HUES64 (cell line): ENCODE data around the gene CCNT2.
"Not testable (repeated sequence)": the region's sequence is repeated elsewhere in the genome, so short reads cannot be mapped to it uniquely, and the experiment has no call there.

Experiments
- H3K27ac ChIP-seq: 2 replicates; pipeline ENCODE4 v1.7.0; 2013; ENCODE audit warnings: low read depth, low read length, inconsistent platforms
- H3K27me3 ChIP-seq: 2 replicates; pipeline ENCODE4 v1.6.1; 2013; ENCODE audit warnings: mild to moderate bottlenecking, low read length; ENCODE audit not compliant: insufficient read depth
- H3K36me3 ChIP-seq: 2 replicates; pipeline ENCODE4 v1.6.1; 2013; ENCODE audit warnings: mild to moderate bottlenecking, low read length; ENCODE audit not compliant: insufficient read depth
- H3K4me1 ChIP-seq: 2 replicates; pipeline ENCODE4 v1.6.1; 2013; ENCODE audit warnings: mild to moderate bottlenecking, low read length, moderate library complexity; ENCODE audit not compliant: insufficient read depth
- H3K4me3 ChIP-seq: 2 replicates; pipeline ENCODE4 v1.5.1; 2013; ENCODE audit warnings: mild to moderate bottlenecking, low read length, moderate library complexity
- H3K9ac ChIP-seq: 2 replicates; pipeline ENCODE4 v1.6.1; 2013; ENCODE audit warnings: mild to moderate bottlenecking, low read depth, low read length
- H3K9me3 ChIP-seq: 2 replicates; pipeline ENCODE4 v1.6.1; 2013; ENCODE audit warnings: low read depth, low read length; ENCODE audit not compliant: insufficient read depth
- WGBS: fragments of 150-250, 120-280 bp; methylation state at CpG from one replicate; pipeline ENCODE4 v1.1.7; 2013; ENCODE audit warnings: missing lambda C conversion rate; 5-methylcytosine and 5-hydroxymethylcytosine counted together

CCNT2 gene

GRCh38 chr2:134977104-134977503, 58.5 kb downstream of the CCNT2 start:
- not testable (repeated sequence) for H3K4me3 ChIP-seq, H3K9me3 ChIP-seq, H3K9ac ChIP-seq, H3K4me1 ChIP-seq, H3K27ac ChIP-seq, H3K27me3 ChIP-seq, H3K36me3 ChIP-seq
- 91% methylated on average over 5 of the region's 5 CpGs for WGBS

GRCh38 chr2:134979221-134979620, 60.6 kb downstream of the CCNT2 start:
- Histone ChIP-seq H3K9ac (no peak overlapping the region), H3K36me3 (no peaks in the 10 kb centered on the region), H3K4me3 (no peak overlapping the region), H3K27ac (no peak overlapping the region), H3K27me3 (no peaks in the 10 kb centered on the region), H3K4me1 (no peaks in the 10 kb centered on the region), H3K9me3 (no peaks in the 10 kb centered on the region)
- 100% methylated on average over 3 of the region's 4 CpGs for WGBS

- Histone ChIP-seq H3K4me1 (no peaks in the 10 kb centered on the region), H3K36me3 (no peaks in the 10 kb centered on the region), H3K9ac (no peak overlapping the region), H3K9me3 (no peaks in the 10 kb centered on the region), H3K4me3 (no peak overlapping the region), H3K27ac (no peak overlapping the region), H3K27me3 (no peaks in the 10 kb centered on the region)
- WGBS, result 96% methylated on average over 7 of the region's 7 CpGs
Observed at GRCh38 chr2:134980639-134981038, 62.0 kb downstream of the CCNT2 start.

GRCh38 chr2:134982603-134983002, 64.0 kb downstream of the CCNT2 start:
- WGBS, result no CpG with 5 or more reads among the region's 1 CpG
- no peaks in the 10 kb centered on the region for H3K9me3 ChIP-seq
- no peaks in the 10 kb centered on the region for H3K4me1 ChIP-seq
- H3K36me3 ChIP-seq, result no peaks in the 10 kb centered on the region
- H3K27ac ChIP-seq, result no peak overlapping the region
- no peaks in the 10 kb centered on the region for H3K27me3 ChIP-seq
- no peak overlapping the region for H3K9ac ChIP-seq
- H3K4me3 ChIP-seq, result no peak overlapping the region

- Histone ChIP-seq H3K4me3 (no peak overlapping the region), H3K36me3 (no peaks in the 10 kb centered on the region), H3K9me3 (no peaks in the 10 kb centered on the region), H3K27me3 (no peaks in the 10 kb centered on the region), H3K4me1 (no peaks in the 10 kb centered on the region), H3K9ac (no peak overlapping the region), H3K27ac (no peak overlapping the region)
- 96% methylated on average over 3 of the region's 3 CpGs for WGBS
Observed at GRCh38 chr2:134985061-134985460, 66.4 kb downstream of the CCNT2 start.

GRCh38 chr2:134988994-134989605, 70.5 kb downstream of the CCNT2 start:
- WGBS, result no CpG with 5 or more reads among the region's 3 CpGs
- H3K27ac ChIP-seq, result no peak overlapping the region

GRCh38 chr2:134999521-134999920, 80.9 kb downstream of the CCNT2 start:
- Histone ChIP-seq H3K4me1 (no peaks in the 10 kb centered on the region), H3K4me3 (no peak overlapping the region)
- WGBS, result 93% methylated on average over 2 of the region's 2 CpGs

More at GRCh38 chr2:134988994-134989605, 70.5 kb downstream of the CCNT2 start:
- Histone ChIP-seq H3K36me3 (no peaks in the 10 kb centered on the region), H3K4me3 (no peak overlapping the region), H3K9me3 (no peaks in the 10 kb centered on the region), H3K9ac (no peak overlapping the region), H3K4me1 (no peaks in the 10 kb centered on the region), H3K27me3 (no peaks in the 10 kb centered on the region)

GRCh38 chr2:135002836-135003235, 84.2 kb downstream of the CCNT2 start:
- Histone ChIP-seq H3K27me3 (peaks cover 10% of the 10 kb centered on the region), H3K4me1 (peaks cover 9% of the 10 kb centered on the region; the same call in 1 of the 2 replicates), H3K4me3 (no peak overlapping the region), H3K9me3 (no peaks in the 10 kb centered on the region), H3K27ac (no peak overlapping the region), H3K9ac (no peak overlapping the region), H3K36me3 (no peaks in the 10 kb centered on the region)
- 87% methylated on average over 4 of the region's 4 CpGs for whole genome bisulfite sequencing

More at GRCh38 chr2:134999521-134999920, 80.9 kb downstream of the CCNT2 start:
- Histone ChIP-seq H3K36me3 (no peaks in the 10 kb centered on the region), H3K9me3 (no peaks in the 10 kb centered on the region), H3K27ac (no peak overlapping the region), H3K27me3 (peaks cover 2% of the 10 kb centered on the region), H3K9ac (no peak overlapping the region)

GRCh38 chr2:135004005-135004746, 85.6 kb downstream of the CCNT2 start:
- Histone ChIP-seq H3K9ac (no peak overlapping the region), H3K4me1 (peaks cover 9% of the 10 kb centered on the region; the same call in 1 of the 2 replicates), H3K27ac (no peak overlapping the region), H3K27me3 (peaks cover 10% of the 10 kb centered on the region), H3K36me3 (no peaks in the 10 kb centered on the region), H3K9me3 (no peaks in the 10 kb centered on the region), H3K4me3 (no peak overlapping the region)
- WGBS, result 24% methylated on average over 17 of the region's 17 CpGs

- Histone ChIP-seq H3K4me1 (peaks cover 9% of the 10 kb centered on the region; the same call in 1 of the 2 replicates), H3K27ac (no peak overlapping the region), H3K36me3 (no peaks in the 10 kb centered on the region), H3K9me3 (no peaks in the 10 kb centered on the region), H3K9ac (no peak overlapping the region), H3K4me3 (no peak overlapping the region), H3K27me3 (peaks cover 10% of the 10 kb centered on the region)
- 55% methylated on average over 3 of the region's 3 CpGs for WGBS
Observed at GRCh38 chr2:135005753-135006152, 87.1 kb downstream of the CCNT2 start.
